Heart left ventricle (tissue), 13 donors: ENCODE results near the gene FAM240A.

ENCODE experiments used
- CTCF ChIP-seq, 12 donors: fragments of 200-600 bp; sonication (generic) in 4 of 12; IDR thresholded peaks; one replicate each; pipeline versions ENCODE4 v1.5.0 to v1.8.0; 2018 to 2022; ENCODE audit warnings: antibody characterized with exemption in 12 of 12, mild to moderate bottlenecking in 5 of 12
- POLR2A ChIP-seq, 2 donors: fragments of 450-650 bp; IDR thresholded peaks; one replicate each; pipeline ENCODE4 v1.6.1; 2017; ENCODE audit warnings: antibody characterized with exemption in 2 of 2, mild to moderate bottlenecking in 2 of 2, moderate library complexity in 2 of 2
- donor health status: ischemic (EF 13 %, LVEDD 7.1; RV severe dilation, severe dysfunction).
- donor health status: DM: no; HTN: yes; CAD: no.
- donor health status: DM: no; HTN: no; CAD: no.
- donor health status: ischemic (EF 25% LVEDD 6.9; RV normal size, moderate dysfunction).
- donor health status: ischemic (EF 25% LVEDD 5.7; RV mildly dilated, moderate dysfunction).
- donor health status: ischemic (EF 35%, LVEDD 5.7; RV mildly dilated, moderate dysfunction).
- donor health status: nonischemic (EF 11% LVEDD 7.7; RV severe dilation, severe dysfunction).
- donor health status: DM: yes; HTN: yes; CAD: no.
- donor health status: PGD.
- donor health status: ischemic (EF 29% LVEDD 5.4; RV normal size, mild dysfunction).
- donor health status: nonischemic (EF 23%, LVEDD 6.1; RV moderate dilation, normal function).

DNA sequence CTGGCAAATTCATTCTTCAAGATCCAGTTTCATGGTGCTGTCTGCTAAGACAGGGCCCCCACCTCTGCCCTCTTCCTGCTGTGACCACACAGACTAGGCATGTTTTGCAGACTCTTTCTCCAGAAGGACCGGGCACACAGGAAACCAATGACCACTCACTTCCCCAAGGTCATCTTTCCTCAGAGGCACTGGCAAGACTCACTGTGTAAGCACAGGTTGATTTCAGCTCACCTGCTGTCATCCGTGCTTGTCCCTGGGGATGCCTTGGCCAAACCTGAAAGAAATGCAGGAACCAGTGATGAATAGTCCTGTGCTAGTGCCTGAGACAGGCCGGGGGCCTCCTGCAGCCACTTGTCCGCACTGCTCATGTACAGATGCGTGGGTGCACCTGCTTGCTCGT, 47.7 kb downstream of the FAM240A start:
- no peak for TF ChIP-seq CTCF (IDR thresholded peaks at IDR 0.05)
- TF ChIP-seq POLR2A (IDR thresholded peaks at IDR 0.05): no peak
